GM12878 (cell line): Measurements from ENCODE around the gene ACE. TPM values are rescaled to one million over a fixed set of nuclear protein-coding genes. Genes with fewer than 3 reads are reported as not detected.

Experiments used
- ATAC-seq: fragments of 200-7000 bp; cut with Tn5 transposase; 3 replicates; pipeline ENCODE4 v1.9.1; 2020; ENCODE audit warnings: mild to moderate bottlenecking, moderate library complexity
- BruUV-seq: library from RNA; stranded (reverse); fragments of 400-500 nt; replicated peaks from 2 replicates; lab custom pipeline; 2021; lab: Mats Ljungman, UMichigan
- CTCF ChIA-PET: fragments of 300-600 bp; sonication (Branson Sonifier 250); formaldehyde crosslinking; extraction: SDS; loops from one replicate; lab custom pipeline; 2021; ENCODE audit warnings: inconsistent platforms; lab: Yijun Ruan, JAX
- POLR2A ChIA-PET: fragments of 350-600 bp; formaldehyde crosslinking; extraction: SDS; loops from one replicate; lab custom pipeline; 2021; ENCODE audit warnings: inconsistent platforms; lab: Charles Lee
- RAD21 ChIA-PET: fragments of 300-600 bp; sonication (Branson Sonifier 250); formaldehyde crosslinking; loops from one replicate; lab custom pipeline; 2023; ENCODE audit warnings: antibody characterized with exemption; ENCODE audit not compliant: unreplicated experiment; lab: Charles Lee
- SMC1A ChIA-PET: fragments of 300-600 bp; sonication (Branson Sonifier 250); formaldehyde crosslinking; loops from one replicate; lab custom pipeline; 2023; ENCODE audit not compliant: unreplicated experiment, uncharacterized antibody; lab: Charles Lee
- DNase-seq: peaks from one replicate; pipeline ENCODE4 v3.0.0-alpha.2; 2011; ENCODE audit warnings: low read depth, low spot score
- FAIRE-seq: peaks from 3 replicates; lab custom pipeline; 2011; peaks lifted over from hg19 to GRCh38; lab: Jason Lieb, UNC
- H2AFZ ChIP-seq: 2 replicates; pipeline ENCODE4 v1.6.0; 2011; ENCODE audit warnings: low read depth, low read length, control low read depth; ENCODE audit not compliant: control insufficient read depth
- H3K27ac ChIP-seq: 2 replicates; pipeline ENCODE4 v1.5.1; 2011; ENCODE audit warnings: control low read depth; ENCODE audit not compliant: control insufficient read depth, insufficient read depth
- H3K27me3 ChIP-seq, 2 experiments: replicated peaks in 1 of 2; 2 replicates each; pipeline versions ENCODE4 v1.6.0 to v1.6.1; 2011; ENCODE audit warnings: low read length in 1 of 2; ENCODE audit not compliant: control insufficient read depth in 2 of 2, insufficient read depth in 2 of 2
- H3K36me3 ChIP-seq, 2 experiments: 2 replicates each; pipeline ENCODE4 v1.5.1; 2011; ENCODE audit warnings: low read length in 1 of 2; ENCODE audit not compliant: control insufficient read depth in 2 of 2, insufficient read depth in 2 of 2
- H3K4me1 ChIP-seq: 2 replicates; pipeline ENCODE4 v1.6.1; 2011; ENCODE audit warnings: mild to moderate bottlenecking, low read length, moderate library complexity, mixed read lengths; ENCODE audit not compliant: control insufficient read depth, insufficient read depth
- H3K4me2 ChIP-seq: 2 replicates; pipeline ENCODE4 v1.6.0; 2011; ENCODE audit warnings: control low read depth; ENCODE audit not compliant: control insufficient read depth, insufficient read depth
- H3K4me3 ChIP-seq: fragments of 200-600 bp; sonication (generic); 2 replicates; pipeline ENCODE4 v1.5.1; 2016
- H3K79me2 ChIP-seq: 2 replicates; pipeline ENCODE4 v1.6.0; 2011; ENCODE audit warnings: low read length; ENCODE audit not compliant: control insufficient read depth, insufficient read depth
- H3K9ac ChIP-seq: 2 replicates; pipeline ENCODE4 v1.8.0; 2011; ENCODE audit warnings: low read length, control low read depth, mixed read lengths; ENCODE audit not compliant: control insufficient read depth, insufficient read depth
- H3K9me3 ChIP-seq: replicated peaks from 3 replicates; pipeline ENCODE4 v1.5.1; 2011; ENCODE audit warnings: mild to moderate bottlenecking, low read length; ENCODE audit not compliant: control insufficient read depth, insufficient read depth
- H4K20me1 ChIP-seq: 2 replicates; pipeline ENCODE4 v1.6.0; 2011; ENCODE audit not compliant: control insufficient read depth, insufficient read depth
- BACH1 ChIP-seq: fragments of 450-650 bp; IDR thresholded peaks from 2 replicates; pipeline ENCODE4 v1.6.1; 2017; ENCODE audit warnings: mild to moderate bottlenecking, borderline replicate concordance
- CBX5 ChIP-seq: sonication (generic); IDR thresholded peaks from 2 replicates; pipeline ENCODE4 v1.6.1; 2016; ENCODE audit warnings: low read depth, moderate library complexity, mild to moderate bottlenecking, inconsistent platforms
- CHD1 ChIP-seq: IDR thresholded peaks from 2 replicates; pipeline ENCODE4 v1.6.1; 2012; ENCODE audit warnings: low read depth, low read length, improper control_type of control experiment
- CHD4 ChIP-seq: fragments of 200-600 bp; sonication (generic); IDR thresholded peaks from 2 replicates; pipeline ENCODE4 v1.6.1; 2016; ENCODE audit warnings: mild to moderate bottlenecking
- HDAC6 ChIP-seq: fragments of 200-600 bp; sonication (generic); IDR thresholded peaks from one replicate; pipeline ENCODE4 v1.8.0; 2017; ENCODE audit warnings: antibody characterized with exemption; ENCODE audit not compliant: unreplicated experiment
- IKZF2 ChIP-seq, 2 experiments: fragments of 450-650 bp; IDR thresholded peaks; 2 replicates each; pipeline ENCODE4 v1.6.1; 2017; ENCODE audit warnings: mild to moderate bottlenecking in 2 of 2, moderate library complexity in 2 of 2
- RBBP5 ChIP-seq: fragments of 200-600 bp; sonication (generic); conservative IDR thresholded peaks from 2 replicates; pipeline ENCODE4 v1.6.1; 2016
- SUZ12 ChIP-seq: fragments of 200-600 bp; sonication (generic); IDR thresholded peaks from one replicate; pipeline ENCODE4 v1.6.1; 2018; ENCODE audit warnings: antibody characterized with exemption, mild to moderate bottlenecking; ENCODE audit not compliant: unreplicated experiment
- YBX1 ChIP-seq: fragments of 450-650 bp; IDR thresholded peaks from 2 replicates; pipeline ENCODE4 v1.6.1; 2016; ENCODE audit warnings: antibody characterized with exemption
- YY1 ChIP-seq: IDR thresholded peaks from 2 replicates; pipeline ENCODE4 v1.6.1; 2011; ENCODE audit warnings: low read depth, mild to moderate bottlenecking, low read length
- ZNF217 ChIP-seq: fragments of 450-650 bp; IDR thresholded peaks from 2 replicates; pipeline ENCODE4 v1.6.1; 2017; ENCODE audit warnings: antibody characterized with exemption, mild to moderate bottlenecking
- WGBS: methylation state at CpG from one replicate; pipeline ENCODE4 v1.1.6; 2016; ENCODE audit warnings: low lambda C conversion rate; ENCODE audit not compliant: insufficient replicate concordance, insufficient coverage; ENCODE audit errors: missing lambda C conversion rate; 5-methylcytosine and 5-hydroxymethylcytosine counted together
- in situ Hi-C: fragments of 300-500 bp; cut with MboI; formaldehyde crosslinking; loops from 9 replicates; pipeline ENCODE4 v1.14.3; 2018; ENCODE audit warnings: mixed read lengths
- intact Hi-C: fragments of 100-400 bp; cut with micrococcal nuclease; formaldehyde crosslinking; loops from one replicate; pipeline ENCODE4 v1.14.2; 2022; ENCODE audit not compliant: unreplicated experiment
- polyA plus RNA-seq, 11 experiments: library from polyadenylated mRNA; depleted of rRNA in 4 of 11; unstranded in 6 of 11; stranded (reverse) in 5 of 11; fragments of >200 nt; fragmentation: Nextera tagmentation in 4 of 11; fragmentation: Illumina TruSeq in 1 of 11; extraction: Ambion mirVana in 4 of 11; extraction: Trizol in 1 of 11; gene quantifications; 1 replicate in 1 of 11; 2 replicates in 10 of 11; pipeline versions ENCODE4 v1.2.1 to v1.2.3, GENCODE V29; 2011 to 2016; ENCODE audit warnings: inconsistent platforms in 2 of 11, missing spikeins in 2 of 11, low read depth in 1 of 11
- total RNA-seq, 4 experiments: library from RNA; depleted of rRNA in 3 of 4; stranded (reverse); fragments of >200 nt in 3 of 4; fragmentation: Illumina TruSeq in 1 of 4; extraction: Trizol in 1 of 4; gene quantifications; 2 replicates each; pipeline versions ENCODE4 v1.2.1 to v1.2.3, GENCODE V29; 2013 to 2021
- TF ChIP-seq, protein P1 (sequence below): fragments of 450-650 bp; IDR thresholded peaks from 2 replicates; pipeline ENCODE4 v1.6.1; 2018; ENCODE audit warnings: borderline replicate concordance, mild to moderate bottlenecking; ENCODE audit not compliant: partially characterized antibody
- TF ChIP-seq, protein P2 (sequence below): IDR thresholded peaks from 2 replicates; pipeline ENCODE4 v1.6.1; 2012; ENCODE audit warnings: low read length, inconsistent platforms

The ACE gene
- total and polyA plus RNA-seq, 10 of the 15 experiments (the other 5 are each of a cell fraction or from before 2014, with no cell fraction given): 0.46 TPM; not detected in 9

GRCh38 chr17:63516910-63517824 is 40.3 kb downstream of the ACE start:
- SMC1A ChIA-PET: no interaction called here
- Histone ChIP-seq H2AFZ (no peak overlapping the region), H3K4me1 (peaks cover 9% of the 10 kb centered on the region), H3K27ac (no peak overlapping the region), H3K4me3 (no peak overlapping the region), H3K36me3 (no peaks in the 10 kb centered on the region), H3K79me2 (no peaks in the 10 kb centered on the region), H4K20me1 (no peaks in the 10 kb centered on the region), H3K9me3 (no peaks in the 10 kb centered on the region), H3K9ac (no peak overlapping the region), H3K27me3 (no peaks in the 10 kb centered on the region), H3K4me2 (no peak overlapping the region)
- TF ChIP-seq IKZF2 (IDR thresholded peaks at IDR 0.05): peak in 1 of 2 experiments; percentile 33; a peak in 1 of 4 replicates
- TF ChIP-seq YY1: no peak
- RAD21 ChIA-PET: interaction anchor here (0.7 kb wide), 1 partner anchor 145 kb away, joined by 5 read pairs; no protein-coding TSS in a partner anchor
- intact Hi-C loops (no loop called here), in situ Hi-C loops (no loop called here)
- CTCF ChIA-PET: no interaction called here
- no peak for FAIRE-seq
- POLR2A ChIA-PET: no interaction called here
- no TSS peak for BruUV-seq
- DNase-seq: peak; percentile 19
- 20% methylated on average over 6 of the region's 6 CpGs for WGBS
- ATAC-seq: peak; percentile 58

DNA sequence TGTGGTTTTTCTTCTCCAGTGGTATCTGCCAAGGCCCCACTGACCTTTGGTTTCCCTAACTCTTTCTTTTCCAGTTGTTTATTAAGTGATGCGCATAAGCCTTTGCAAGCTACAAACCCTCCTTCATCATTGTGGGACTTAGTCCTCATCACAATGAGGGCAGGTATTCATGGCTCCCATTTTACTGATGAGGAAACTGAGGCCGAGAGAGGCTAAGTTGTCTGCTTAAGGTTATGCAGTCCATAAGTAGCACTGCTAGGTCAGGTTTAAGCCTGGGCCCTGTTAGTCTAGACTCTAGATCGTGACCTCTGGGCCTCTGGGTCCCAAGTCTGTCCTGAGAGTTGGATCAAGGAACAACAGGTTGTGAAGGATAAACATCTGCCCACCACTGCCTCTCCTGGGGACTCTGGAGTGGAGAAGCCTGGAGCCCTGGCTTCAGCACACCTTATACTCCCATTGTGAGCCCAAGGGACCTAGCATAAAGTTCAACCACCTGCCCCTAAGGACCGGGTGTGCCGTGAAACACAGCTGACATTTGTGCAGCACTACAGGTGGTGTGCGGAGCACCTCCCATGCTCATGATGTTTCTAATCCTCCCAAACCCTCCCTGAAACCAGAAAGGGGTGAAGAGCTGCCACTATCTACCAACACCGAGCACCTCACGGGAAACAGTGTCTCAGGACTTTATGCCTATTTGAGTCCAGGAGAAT is 41.1 kb downstream of the ACE start:
- ATAC-seq (no peak), DNase-seq (no peak), FAIRE-seq (no peak)
- Histone ChIP-seq H3K9me3 (no peaks in the 10 kb centered on the region), H3K79me2 (no peaks in the 10 kb centered on the region), H3K9ac (no peak overlapping the region), H2AFZ (no peak overlapping the region), H3K4me2 (no peak overlapping the region), H3K27ac (no peak overlapping the region), H3K4me1 (peaks cover 9% of the 10 kb centered on the region), H3K36me3 (no peaks in the 10 kb centered on the region), H3K4me3 (no peak overlapping the region), H3K27me3 (no peaks in the 10 kb centered on the region), H4K20me1 (no peaks in the 10 kb centered on the region)
- intact Hi-C loops (no loop called here), in situ Hi-C loops (no loop called here)
- CTCF ChIA-PET: interaction anchor here (1.0 kb wide), 1 partner anchor 93 kb away, joined by 3 read pairs; no protein-coding TSS in a partner anchor
- RAD21 ChIA-PET: no interaction called here
- POLR2A ChIA-PET: no interaction called here
- BruUV-seq: no TSS peak
- 35% methylated on average over 8 of the region's 8 CpGs for WGBS
- SMC1A ChIA-PET: no interaction called here
- TF ChIP-seq CBX5 (no peak), ZNF217 (no peak), YBX1 (no peak), RBBP5 (no peak), CHD4 (no peak), HDAC6 (no peak), CHD1 (no peak), BACH1 (no peak), SUZ12 (no peak)
- TF ChIP-seq, protein P1, sequence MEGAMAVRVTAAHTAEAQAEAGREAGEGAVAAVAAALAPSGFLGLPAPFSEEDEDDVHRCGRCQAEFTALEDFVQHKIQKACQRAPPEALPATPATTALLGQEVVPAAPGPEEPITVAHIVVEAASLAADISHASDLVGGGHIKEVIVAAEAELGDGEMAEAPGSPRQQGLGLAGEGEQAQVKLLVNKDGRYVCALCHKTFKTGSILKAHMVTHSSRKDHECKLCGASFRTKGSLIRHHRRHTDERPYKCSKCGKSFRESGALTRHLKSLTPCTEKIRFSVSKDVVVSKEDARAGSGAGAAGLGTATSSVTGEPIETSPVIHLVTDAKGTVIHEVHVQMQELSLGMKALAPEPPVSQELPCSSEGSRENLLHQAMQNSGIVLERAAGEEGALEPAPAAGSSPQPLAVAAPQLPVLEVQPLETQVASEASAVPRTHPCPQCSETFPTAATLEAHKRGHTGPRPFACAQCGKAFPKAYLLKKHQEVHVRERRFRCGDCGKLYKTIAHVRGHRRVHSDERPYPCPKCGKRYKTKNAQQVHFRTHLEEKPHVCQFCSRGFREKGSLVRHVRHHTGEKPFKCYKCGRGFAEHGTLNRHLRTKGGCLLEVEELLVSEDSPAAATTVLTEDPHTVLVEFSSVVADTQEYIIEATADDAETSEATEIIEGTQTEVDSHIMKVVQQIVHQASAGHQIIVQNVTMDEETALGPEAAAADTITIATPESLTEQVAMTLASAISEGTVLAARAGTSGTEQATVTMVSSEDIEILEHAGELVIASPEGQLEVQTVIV: no peak
- TF ChIP-seq, protein P2, sequence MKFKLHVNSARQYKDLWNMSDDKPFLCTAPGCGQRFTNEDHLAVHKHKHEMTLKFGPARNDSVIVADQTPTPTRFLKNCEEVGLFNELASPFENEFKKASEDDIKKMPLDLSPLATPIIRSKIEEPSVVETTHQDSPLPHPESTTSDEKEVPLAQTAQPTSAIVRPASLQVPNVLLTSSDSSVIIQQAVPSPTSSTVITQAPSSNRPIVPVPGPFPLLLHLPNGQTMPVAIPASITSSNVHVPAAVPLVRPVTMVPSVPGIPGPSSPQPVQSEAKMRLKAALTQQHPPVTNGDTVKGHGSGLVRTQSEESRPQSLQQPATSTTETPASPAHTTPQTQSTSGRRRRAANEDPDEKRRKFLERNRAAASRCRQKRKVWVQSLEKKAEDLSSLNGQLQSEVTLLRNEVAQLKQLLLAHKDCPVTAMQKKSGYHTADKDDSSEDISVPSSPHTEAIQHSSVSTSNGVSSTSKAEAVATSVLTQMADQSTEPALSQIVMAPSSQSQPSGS: no peak
